ENCODE data around the gene CATSPERB.

DNA sequence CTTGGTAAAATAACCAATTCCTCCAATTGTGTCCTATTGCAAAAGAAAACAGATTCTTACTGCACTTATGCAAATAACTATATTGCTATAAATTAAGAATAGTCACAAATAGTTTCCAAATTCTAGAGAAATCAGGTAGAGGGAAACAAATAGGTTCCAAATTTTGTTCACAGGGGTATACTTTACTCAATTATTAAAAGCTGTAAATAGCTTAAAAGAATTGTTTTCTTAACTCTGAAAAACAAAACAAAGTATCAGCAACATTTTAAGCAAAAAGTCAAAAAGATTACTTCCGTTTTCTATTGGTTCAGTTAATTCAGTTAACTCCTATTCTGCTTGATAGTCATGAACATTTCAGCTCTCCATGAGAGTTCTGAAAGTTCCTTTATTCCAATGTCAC is 136.2 kb downstream of the CATSPERB start:
- TF ChIP-seq, protein P1, sequence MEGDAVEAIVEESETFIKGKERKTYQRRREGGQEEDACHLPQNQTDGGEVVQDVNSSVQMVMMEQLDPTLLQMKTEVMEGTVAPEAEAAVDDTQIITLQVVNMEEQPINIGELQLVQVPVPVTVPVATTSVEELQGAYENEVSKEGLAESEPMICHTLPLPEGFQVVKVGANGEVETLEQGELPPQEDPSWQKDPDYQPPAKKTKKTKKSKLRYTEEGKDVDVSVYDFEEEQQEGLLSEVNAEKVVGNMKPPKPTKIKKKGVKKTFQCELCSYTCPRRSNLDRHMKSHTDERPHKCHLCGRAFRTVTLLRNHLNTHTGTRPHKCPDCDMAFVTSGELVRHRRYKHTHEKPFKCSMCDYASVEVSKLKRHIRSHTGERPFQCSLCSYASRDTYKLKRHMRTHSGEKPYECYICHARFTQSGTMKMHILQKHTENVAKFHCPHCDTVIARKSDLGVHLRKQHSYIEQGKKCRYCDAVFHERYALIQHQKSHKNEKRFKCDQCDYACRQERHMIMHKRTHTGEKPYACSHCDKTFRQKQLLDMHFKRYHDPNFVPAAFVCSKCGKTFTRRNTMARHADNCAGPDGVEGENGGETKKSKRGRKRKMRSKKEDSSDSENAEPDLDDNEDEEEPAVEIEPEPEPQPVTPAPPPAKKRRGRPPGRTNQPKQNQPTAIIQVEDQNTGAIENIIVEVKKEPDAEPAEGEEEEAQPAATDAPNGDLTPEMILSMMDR (conservative IDR thresholded peaks at IDR 0.05 in 1 of 2, IDR thresholded peaks at IDR 0.05 in 1 of 2; ENCODE audit: extremely low read depth in 1 of 2, insufficient read depth in 1 of 2, low read depth in 1 of 2, low read length in 2 of 2), result no peak
- no peak for TF ChIP-seq EZH2 (IDR thresholded peaks at IDR 0.05; ENCODE audit: borderline replicate concordance, low read length)

Measured in mammary epithelial cell (primary cell).